H1 (cell line): ENCODE results near the gene TTC9. TPM values are rescaled to one million over a fixed set of nuclear protein-coding genes. Genes with fewer than 3 reads are reported as not detected.

Experiments
- CTCF ChIA-PET: fragments of 300-600 bp; sonication (Branson Sonifier 250); formaldehyde crosslinking; loops from one replicate; lab custom pipeline; 2021; ENCODE audit not compliant: partially characterized antibody; lab: Charles Lee
- POLR2A ChIA-PET: fragments of 300-600 bp; sonication (Branson Sonifier 250); formaldehyde crosslinking; loops from one replicate; lab custom pipeline; 2021; ENCODE audit warnings: inconsistent platforms; ENCODE audit not compliant: partially characterized antibody; lab: Charles Lee
- DNase-seq, 2 experiments: peaks; one replicate each; pipeline versions ENCODE4 v3.0.0 to v3.0.0-alpha.2; 2010 to 2022; ENCODE audit warnings: low spot score in 2 of 2, low read depth in 1 of 2, mixed read lengths in 1 of 2
- FAIRE-seq: peaks from 2 replicates; lab custom pipeline; 2011; peaks lifted over from hg19 to GRCh38; lab: Jason Lieb, UNC
- H2AFZ ChIP-seq: 2 replicates; pipeline ENCODE4 v1.8.1; 2012; ENCODE audit warnings: low read length, inconsistent platforms
- H2AK5ac ChIP-seq: 2 replicates; pipeline ENCODE4 v1.6.1; 2013; ENCODE audit warnings: low read depth, low read length
- H2BK120ac ChIP-seq: replicated peaks from 2 replicates; pipeline ENCODE3; 2013; ENCODE audit warnings: low read depth, low read length, inconsistent platforms
- H2BK12ac ChIP-seq: 2 replicates; pipeline ENCODE4 v1.6.1; 2013; ENCODE audit warnings: low read depth, low read length
- H2BK15ac ChIP-seq: 2 replicates; pipeline ENCODE4 v1.6.1; 2013; ENCODE audit warnings: low read length
- H2BK20ac ChIP-seq: 2 replicates; pipeline ENCODE4 v1.6.1; 2013; ENCODE audit warnings: low read length
- H2BK5ac ChIP-seq: 2 replicates; pipeline ENCODE4 v1.6.1; 2013; ENCODE audit warnings: low read depth, low read length
- H3K14ac ChIP-seq: 2 replicates; pipeline ENCODE4 v1.6.1; 2013; ENCODE audit warnings: inconsistent platforms; ENCODE audit not compliant: insufficient read length
- H3K18ac ChIP-seq: 2 replicates; pipeline ENCODE4 v1.6.1; 2013; ENCODE audit warnings: low read length; ENCODE audit errors: extremely low read depth
- H3K23ac ChIP-seq: 2 replicates; pipeline ENCODE4 v1.6.1; 2013; ENCODE audit warnings: inconsistent platforms; ENCODE audit not compliant: insufficient read length
- H3K23me2 ChIP-seq: 2 replicates; pipeline ENCODE4 v1.6.1; 2013; ENCODE audit warnings: low read depth, low read length
- H3K27ac ChIP-seq: 2 replicates; pipeline ENCODE4 v1.6.1; 2011; ENCODE audit warnings: low read depth, low read length, inconsistent platforms
- H3K27me3 ChIP-seq, 4 experiments: replicated peaks in 1 of 4; 1 replicate in 1 of 4; 2 replicates in 3 of 4; pipeline versions ENCODE4 v1.6.1 to v1.8.1; 2011 to 2013; ENCODE audit warnings: low read length in 3 of 4, mild to moderate bottlenecking in 3 of 4, inconsistent platforms in 2 of 4, mixed read lengths in 2 of 4, moderate library complexity in 1 of 4; ENCODE audit not compliant: control insufficient read depth in 3 of 4, insufficient read depth in 3 of 4; ENCODE audit errors: extremely low read depth in 1 of 4
- H3K36me3 ChIP-seq, 4 experiments: 2 replicates each; pipeline versions ENCODE4 v1.6.1 to v1.8.1; 2011 to 2013; ENCODE audit warnings: mild to moderate bottlenecking in 4 of 4, low read length in 3 of 4, moderate library complexity in 2 of 4, control low read depth in 1 of 4, inconsistent platforms in 1 of 4; ENCODE audit not compliant: insufficient read depth in 4 of 4, control insufficient read depth in 2 of 4
- H3K4ac ChIP-seq: replicated peaks from 2 replicates; pipeline ENCODE3; 2013; ENCODE audit warnings: low read length, low read depth, mixed read lengths, inconsistent platforms; ENCODE audit not compliant: insufficient read length
- H3K4me1 ChIP-seq, 4 experiments: replicated peaks in 1 of 4; 1 replicate in 1 of 4; 2 replicates in 3 of 4; pipeline versions ENCODE4 v1.6.1 to v1.8.1; 2011 to 2013; ENCODE audit warnings: low read length in 3 of 4, inconsistent platforms in 2 of 4, mixed read lengths in 1 of 4; ENCODE audit not compliant: insufficient read depth in 4 of 4, control insufficient read depth in 3 of 4
- H3K4me2 ChIP-seq, 2 experiments: 2 replicates each; pipeline versions ENCODE4 v1.6.1 to v1.8.1; 2011 to 2013; ENCODE audit warnings: low read depth in 2 of 2, low read length in 2 of 2, control low read depth in 1 of 2, inconsistent platforms in 1 of 2, mild to moderate bottlenecking in 1 of 2; ENCODE audit not compliant: insufficient read depth in 1 of 2
- H3K4me3 ChIP-seq, 4 experiments: fragments of 200-600, 300-600 bp in 1 of 4; sonication (generic), shearing (Covaris generic), sonication (Bioruptor Twin) in 1 of 4; 2 replicates each; pipeline versions ENCODE4 v1.5.1 to v1.8.1; 2011 to 2016; ENCODE audit warnings: low read length in 4 of 4, low read depth in 3 of 4, control low read depth in 2 of 4, inconsistent platforms in 2 of 4, mild to moderate bottlenecking in 2 of 4, mixed read lengths in 1 of 4, moderate library complexity in 1 of 4; ENCODE audit not compliant: insufficient read depth in 2 of 4; ENCODE audit errors: extremely low read depth in 1 of 4
- H3K56ac ChIP-seq: replicated peaks from 2 replicates; pipeline ENCODE3; 2013; ENCODE audit warnings: low read depth, mild to moderate bottlenecking, mixed read lengths, low read length, inconsistent platforms; ENCODE audit not compliant: insufficient read length
- H3K79me1 ChIP-seq: 2 replicates; pipeline ENCODE4 v1.6.1; 2013; ENCODE audit warnings: low read depth, low read length, control low read depth
- H3K79me2 ChIP-seq, 2 experiments: 2 replicates each; pipeline versions ENCODE4 v1.6.1 to v1.8.1; 2012 to 2013; ENCODE audit warnings: low read length in 2 of 2, mild to moderate bottlenecking in 2 of 2, inconsistent platforms in 1 of 2; ENCODE audit not compliant: insufficient read depth in 2 of 2, control insufficient read depth in 1 of 2
- H3K9ac ChIP-seq, 4 experiments: replicated peaks in 1 of 4; 1 replicate in 1 of 4; 2 replicates in 3 of 4; pipeline versions ENCODE4 v1.6.1 to v1.8.1; 2011 to 2013; ENCODE audit warnings: low read depth in 3 of 4, low read length in 3 of 4, control low read depth in 2 of 4, mild to moderate bottlenecking in 2 of 4, moderate library complexity in 2 of 4, inconsistent platforms in 1 of 4; ENCODE audit errors: extremely low read depth in 1 of 4
- H3K9me3 ChIP-seq, 2 experiments: 2 replicates each; pipeline versions ENCODE4 v1.6.1 to v1.8.1; 2012 to 2013; ENCODE audit warnings: mild to moderate bottlenecking in 2 of 2, moderate library complexity in 2 of 2, control low read depth in 1 of 2, inconsistent platforms in 1 of 2, low read depth in 1 of 2, low read length in 1 of 2, mixed read lengths in 1 of 2; ENCODE audit not compliant: insufficient read depth in 2 of 2
- H4K20me1 ChIP-seq, 2 experiments: replicated peaks in 1 of 2; 2 replicates each; pipeline versions ENCODE3 to v1.8.1; 2011 to 2013; ENCODE audit warnings: inconsistent platforms in 2 of 2, low read length in 2 of 2, mild to moderate bottlenecking in 1 of 2; ENCODE audit not compliant: insufficient read depth in 2 of 2, control insufficient read depth in 1 of 2
- H4K5ac ChIP-seq: 2 replicates; pipeline ENCODE4 v1.6.1; 2013; ENCODE audit warnings: low read length, low read depth, mixed read lengths, inconsistent platforms; ENCODE audit not compliant: insufficient read length
- H4K8ac ChIP-seq: 2 replicates; pipeline ENCODE4 v1.8.0; 2013; ENCODE audit warnings: mild to moderate bottlenecking, moderate library complexity, low read length, inconsistent platforms; ENCODE audit not compliant: insufficient read depth; ENCODE audit errors: extremely low read depth
- H4K91ac ChIP-seq: replicated peaks from 2 replicates; pipeline ENCODE3; 2013; ENCODE audit warnings: low read length, mixed read lengths, inconsistent platforms; ENCODE audit not compliant: insufficient read length
- CTCF ChIP-seq, 3 experiments: IDR thresholded peaks; 1 replicate in 2 of 3; 2 replicates in 1 of 3; pipeline versions ENCODE4 v1.5.1 to v1.6.1; 2011; ENCODE audit warnings: low read length in 3 of 3, mild to moderate bottlenecking in 3 of 3, inconsistent platforms in 2 of 3, low read depth in 1 of 3, moderate library complexity in 1 of 3; ENCODE audit not compliant: insufficient read depth in 1 of 3; ENCODE audit errors: control extremely low read depth in 1 of 3
- GTF2F1 ChIP-seq: IDR thresholded peaks from 2 replicates; pipeline ENCODE4 v1.6.1; 2012; ENCODE audit warnings: low read depth, low read length, improper control_type of control experiment, borderline replicate concordance
- RAD21 ChIP-seq, 2 experiments: IDR thresholded peaks in 1 of 2; conservative IDR thresholded peaks in 1 of 2; 2 replicates each; pipeline ENCODE4 v1.6.1; 2011; ENCODE audit warnings: low read depth in 2 of 2, low read length in 2 of 2, improper control_type of control experiment in 1 of 2, inconsistent platforms in 1 of 2, mild to moderate bottlenecking in 1 of 2, moderate library complexity in 1 of 2
- WGBS, 2 experiments: shearing (Covaris generic) in 1 of 2; methylation state at CpG; one replicate each; pipeline versions ENCODE4 v1.1.6 to v1.1.7; 2013 to 2015; ENCODE audit warnings: low lambda C conversion rate in 2 of 2, mixed read lengths in 2 of 2, inconsistent platforms in 1 of 2, low coverage in 1 of 2, missing lambda C conversion rate in 1 of 2; ENCODE audit not compliant: insufficient replicate concordance in 2 of 2, insufficient coverage in 1 of 2, insufficient read length in 1 of 2; ENCODE audit errors: extremely low coverage in 1 of 2, missing lambda C conversion rate in 1 of 2; 5-methylcytosine and 5-hydroxymethylcytosine counted together
- polyA plus RNA-seq, 7 experiments: library from polyadenylated mRNA; depleted of rRNA in 3 of 7; stranded (reverse) in 5 of 7; unstranded in 2 of 7; fragments of >200 nt in 5 of 7; fragments of 200-250 nt in 2 of 7; gene quantifications; 1 replicate in 5 of 7; 2 replicates in 1 of 7; 4 replicates in 1 of 7; pipeline versions ENCODE4 v1.2.1 to v1.2.3, GENCODE V29; 2011 to 2013; ENCODE audit warnings: missing spikeins in 2 of 7, mixed read lengths in 2 of 7
- total RNA-seq: library from RNA; stranded (reverse); fragmentation: NEBNext Ultra II Directional; extraction: Animal tissue kit (Norgen Biotek cat#: 25700); gene quantifications from 2 replicates; pipeline ENCODE4 v1.2.1, GENCODE V29; 2021

TTC9 gene
- total and polyA plus RNA-seq, 2 of the 8 experiments (the other 6 are each of a cell fraction or from before 2014, with no cell fraction given): 21.0 to 29.5 TPM

GRCh38 chr14:70622111-70622712 is 19.5 kb upstream of the TTC9 start:
- H3K4ac ChIP-seq: no peak overlapping the region
- H2BK15ac ChIP-seq: no peak overlapping the region
- no peak overlapping the region for H2AFZ ChIP-seq
- WGBS, 2 experiments: 54% methylated on average over 3 of the region's 3 CpGs; no CpG with 5 or more reads in 1 of the 2 experiments
- H3K27me3 ChIP-seq: no peaks in the 10 kb centered on the region
- H2BK12ac ChIP-seq: no peak overlapping the region
- no peak overlapping the region for H3K27ac ChIP-seq
- H2BK5ac ChIP-seq: no peak overlapping the region
- CTCF ChIA-PET: interaction anchor here (0.7 to 12.5 kb wide), 24 partner anchors 8 to 205 kb away, joined by 3 to 154 read pairs (median 4); partner anchors contain the start of genes MAP3K9, MED6 and TTC9
- no peaks in the 10 kb centered on the region for H4K20me1 ChIP-seq
- DNase-seq: peak in 1 of 2 experiments; percentile 75
- no peak overlapping the region for H3K4me3 ChIP-seq
- H4K8ac ChIP-seq: no peak overlapping the region
- peaks cover 6 to 14% of the 10 kb centered on the region in 2 experiments; a peak in 3 of 4 replicates for H3K9me3 ChIP-seq
- H3K18ac ChIP-seq: no peak overlapping the region
- no peaks in the 10 kb centered on the region for H3K79me2 ChIP-seq
- POLR2A ChIA-PET: interaction anchor here (0.9 kb wide), 1 partner anchor 86 kb away, joined by 4 read pairs; no protein-coding TSS in a partner anchor
- no peak overlapping the region for H3K56ac ChIP-seq
- H4K5ac ChIP-seq: no peak overlapping the region
- H3K36me3 ChIP-seq: peaks cover 0 to 10% (median 2%) of the 10 kb centered on the region in 4 experiments; a peak in 4 of 8 replicates
- H2BK120ac ChIP-seq: no peak overlapping the region
- TF ChIP-seq GTF2F1 (no peak), RAD21 (IDR thresholded peaks at IDR 0.05 in 1 of 2, conservative IDR thresholded peaks at IDR 0.05 in 1 of 2; ENCODE audit: low read depth in 2 of 2, low read length in 2 of 2) (peak; percentile 96 to 97), CTCF (IDR thresholded peaks at IDR 0.05; ENCODE audit: control extremely low read depth in 1 of 3, insufficient read depth in 1 of 3, low read depth in 1 of 3, low read length in 3 of 3) (peak; percentile 31 to 95 (median 94))
- no peak overlapping the region for H2BK20ac ChIP-seq
- H3K4me1 ChIP-seq: no peaks in the 10 kb centered on the region
- no peak overlapping the region for H3K23ac ChIP-seq
- H3K23me2 ChIP-seq: no peaks in the 10 kb centered on the region
- no peak overlapping the region for H3K4me2 ChIP-seq
- H4K91ac ChIP-seq: no peak overlapping the region
- H2AK5ac ChIP-seq: no peak overlapping the region
- H3K9ac ChIP-seq: no peak overlapping the region
- FAIRE-seq: peak; percentile 99
- no peaks in the 10 kb centered on the region for H3K79me1 ChIP-seq
- no peak overlapping the region for H3K14ac ChIP-seq
